OCI-LY7 (cell line): ENCODE measurements around the gene PSMA7. TPM values are rescaled to one million over a fixed set of nuclear protein-coding genes. Genes with fewer than 3 reads are reported as not detected.
A peak's percentile ranks its signal among the peaks of the same experiment; 100 is the strongest.

Experiments used
- BruUV-seq: library from RNA; stranded (reverse); fragments of 400-500 nt; replicated peaks from 2 replicates; lab custom pipeline; 2021; lab: Mats Ljungman, UMichigan
- CTCF ChIA-PET: fragments of 300-600 bp; sonication (Branson Sonifier 250); formaldehyde crosslinking; loops from one replicate; lab custom pipeline; 2022; ENCODE audit warnings: antibody characterized with exemption; ENCODE audit not compliant: unreplicated experiment; lab: Charles Lee
- POLR2A ChIA-PET: fragments of 300-600 bp; sonication (Branson Sonifier 250); formaldehyde crosslinking; loops from one replicate; lab custom pipeline; 2022; ENCODE audit warnings: antibody characterized with exemption; lab: Charles Lee
- DNase-seq: peaks from one replicate; pipeline ENCODE4 v3.0.0-alpha.2; 2015; ENCODE audit warnings: low spot score
- H2AFZ ChIP-seq: fragments of 200-600 bp; sonication (generic), shearing (Covaris generic); 2 replicates; pipeline ENCODE4 v1.6.1; 2014; ENCODE audit warnings: mild to moderate bottlenecking, antibody characterized with exemption, low read length, moderate library complexity
- H3K27ac ChIP-seq: fragments of 200-600 bp; sonication (generic); 2 replicates; pipeline ENCODE4 v1.5.1; 2014; ENCODE audit warnings: mixed run types, low read depth, mild to moderate bottlenecking, moderate library complexity, low read length, inconsistent platforms; ENCODE audit not compliant: poor library complexity, severe bottlenecking
- H3K36me3 ChIP-seq: fragments of 200-600 bp; sonication (generic); 2 replicates; pipeline ENCODE4 v1.6.1; 2014; ENCODE audit warnings: mild to moderate bottlenecking, antibody characterized with exemption, low read length, moderate library complexity, mixed read lengths; ENCODE audit not compliant: insufficient read depth
- H3K4me1 ChIP-seq: fragments of 200-600 bp; sonication (generic); 2 replicates; pipeline ENCODE4 v1.5.1; 2014; ENCODE audit warnings: mild to moderate bottlenecking, low read length; ENCODE audit not compliant: insufficient read depth, poor library complexity, severe bottlenecking
- H3K4me2 ChIP-seq: fragments of 200-600 bp; sonication (generic); 2 replicates; pipeline ENCODE4 v1.6.1; 2014; ENCODE audit warnings: mild to moderate bottlenecking, low read length
- H3K4me3 ChIP-seq: fragments of 200-600 bp; sonication (generic); 2 replicates; pipeline ENCODE4 v1.5.1; 2014; ENCODE audit warnings: mild to moderate bottlenecking, low read depth, low read length; ENCODE audit not compliant: poor library complexity, severe bottlenecking
- H3K79me2 ChIP-seq: fragments of 200-600 bp; sonication (generic); 2 replicates; pipeline ENCODE4 v1.6.1; 2016; ENCODE audit warnings: low read depth, mild to moderate bottlenecking, low read length, moderate library complexity, mixed read lengths; ENCODE audit not compliant: insufficient read depth
- H3K9me2 ChIP-seq: fragments of 200-600 bp; sonication (generic); 2 replicates; pipeline ENCODE4 v1.6.1; 2016; ENCODE audit warnings: mild to moderate bottlenecking, low read length, mixed read lengths; ENCODE audit not compliant: insufficient read depth
- H3K9me3 ChIP-seq: fragments of 200-600 bp; sonication (generic); 2 replicates; pipeline ENCODE4 v1.6.1; 2014; ENCODE audit warnings: mild to moderate bottlenecking, mixed run types, low read length, mixed read lengths
- H4K20me1 ChIP-seq: fragments of 200-600 bp; sonication (generic); 2 replicates; pipeline ENCODE4 v1.6.1; 2014; ENCODE audit warnings: mild to moderate bottlenecking, antibody characterized with exemption, low read length, moderate library complexity, mixed read lengths; ENCODE audit not compliant: insufficient read depth
- CTCF ChIP-seq: fragments of 200-600 bp; sonication (generic); conservative IDR thresholded peaks from 2 replicates; pipeline ENCODE4 v1.5.1; 2014; ENCODE audit warnings: mild to moderate bottlenecking, antibody characterized with exemption, low read length, moderate library complexity, mixed read lengths
- EZH2phosphoT487 ChIP-seq: fragments of 200-600 bp; sonication (generic); IDR thresholded peaks from 2 replicates; pipeline ENCODE4 v1.6.1; 2018; ENCODE audit warnings: low read depth, borderline replicate concordance, mild to moderate bottlenecking, mixed run types, antibody characterized with exemption, low read length, moderate library complexity, mixed read lengths
- intact Hi-C: fragments of 100-400 bp; cut with micrococcal nuclease; formaldehyde crosslinking; loops from one replicate; pipeline ENCODE4 v1.10.0; 2022; ENCODE audit not compliant: unreplicated experiment
- total RNA-seq, 2 experiments: library from RNA; depleted of rRNA in 1 of 2; stranded (reverse); fragments of >200 nt in 1 of 2; shearing (Covaris generic) in 1 of 2; gene quantifications; 2 replicates each; pipeline ENCODE4 v1.2.3, GENCODE V29; 2014 to 2022

PSMA7 gene
- total RNA-seq, 2 experiments from 2014 or later = 247 to 266 TPM

- H4K20me1 ChIP-seq = peaks cover 23% of the 10 kb centered on the region
Observed at GRCh38 chr20:62137478-62138203, 5.6 kb downstream of the PSMA7 start.

GRCh38 chr20:62137092-62137384, 6.2 kb downstream of the PSMA7 start:
- Histone ChIP-seq H3K9me2 (no peaks in the 10 kb centered on the region), H3K4me1 (peaks cover 15% of the 10 kb centered on the region), H4K20me1 (peaks cover 19% of the 10 kb centered on the region), H3K27ac (no peak overlapping the region), H2AFZ (no peak overlapping the region), H3K9me3 (no peaks in the 10 kb centered on the region), H3K36me3 (peaks cover 100% of the 10 kb centered on the region), H3K79me2 (peaks cover 34% of the 10 kb centered on the region), H3K4me3 (no peak overlapping the region), H3K4me2 (no peak overlapping the region)
- intact Hi-C loops = loop anchor here (2.0 kb wide), 1 partner anchor 156 kb away; no protein-coding TSS in a partner anchor
- TF ChIP-seq EZH2phosphoT487 (no peak), CTCF (peak; percentile 46; the same call in 1 of the 2 replicates)
- ChIA-PET POLR2A (no interaction called here), CTCF (no interaction called here)
- BruUV-seq = no TSS peak
- DNase-seq = no peak

More at GRCh38 chr20:62137478-62138203, 5.6 kb downstream of the PSMA7 start:
- no peak overlapping the region for H3K4me2 ChIP-seq
- no peaks in the 10 kb centered on the region for H3K9me3 ChIP-seq
- intact Hi-C loops = loop anchor here (2.0 kb wide), 1 partner anchor 157 kb away; no protein-coding TSS in a partner anchor
- H3K36me3 ChIP-seq = peaks cover 99% of the 10 kb centered on the region
- H3K27ac ChIP-seq = no peak overlapping the region
- TF ChIP-seq CTCF = no peak
- no peak for TF ChIP-seq EZH2phosphoT487
- H2AFZ ChIP-seq = no peak overlapping the region
- H3K4me1 ChIP-seq = peaks cover 15% of the 10 kb centered on the region
- no TSS peak for BruUV-seq
- ChIA-PET POLR2A (no interaction called here), CTCF (no interaction called here)
- DNase-seq = no peak
- H3K9me2 ChIP-seq = no peaks in the 10 kb centered on the region
- H3K79me2 ChIP-seq = peaks cover 40% of the 10 kb centered on the region
- H3K4me3 ChIP-seq = no peak overlapping the region
